ENCODE results near the gene CDH4.
"Not testable (repeated sequence)": the region's sequence is repeated elsewhere in the genome, so short reads cannot be mapped to it uniquely, and the experiment has no call there.

Gene CDH4

GRCh38 chr20:61464307-61465303 lies 212.5 kb downstream of the CDH4 start:
- no peak for DNase-seq

- no peak for DNase-seq
Observed at GRCh38 chr20:61475729-61476128, 223.7 kb downstream of the CDH4 start.

- no peak for DNase-seq
Observed at GRCh38 chr20:61476956-61477355, 224.9 kb downstream of the CDH4 start.

GRCh38 chr20:61477451-61477861 lies 225.4 kb downstream of the CDH4 start:
- no peak for DNase-seq

- no peak for DNase-seq
Observed at GRCh38 chr20:61478094-61478493, 226.0 kb downstream of the CDH4 start.

GRCh38 chr20:61478611-61479305 lies 226.7 kb downstream of the CDH4 start:
- DNase-seq, result no peak

GRCh38 chr20:61479433-61479832 lies 227.4 kb downstream of the CDH4 start:
- not testable (repeated sequence) for DNase-seq

GRCh38 chr20:61480158-61480825 lies 228.2 kb downstream of the CDH4 start:
- no peak for DNase-seq

- no peak for DNase-seq
Observed at GRCh38 chr20:61482056-61482887, 230.2 kb downstream of the CDH4 start.

- no peak for DNase-seq
Observed at GRCh38 chr20:61482901-61483300, 230.8 kb downstream of the CDH4 start.

GRCh38 chr20:61483336-61484067 lies 231.4 kb downstream of the CDH4 start:
- DNase-seq, result no peak

- DNase-seq, result no peak
Observed at GRCh38 chr20:61486198-61486597, 234.1 kb downstream of the CDH4 start.

- no peak for DNase-seq
Observed at GRCh38 chr20:61487346-61487996, 235.4 kb downstream of the CDH4 start.

- DNase-seq, result no peak
Observed at GRCh38 chr20:61487997-61488371, 235.9 kb downstream of the CDH4 start.

- DNase-seq, result no peak
Observed at GRCh38 chr20:61490721-61491120, 238.7 kb downstream of the CDH4 start.

- DNase-seq, result no peak
Observed at GRCh38 chr20:61492065-61492464, 240.0 kb downstream of the CDH4 start.

- no peak for DNase-seq
Observed at GRCh38 chr20:61493798-61494305, 241.8 kb downstream of the CDH4 start.

GRCh38 chr20:61494763-61495575 lies 242.9 kb downstream of the CDH4 start:
- no peak for DNase-seq

- no peak for DNase-seq
Observed at GRCh38 chr20:61497029-61497627, 245.1 kb downstream of the CDH4 start.
